K562 (cell line): Measurements from ENCODE around the gene PTGIR. TPM values are rescaled to one million over a fixed set of nuclear protein-coding genes. Genes with fewer than 3 reads are reported as not detected.

ENCODE experiments used
- ATAC-seq: fragments of 200-7000 bp; cut with Tn5 transposase; 3 replicates; pipeline ENCODE4 v1.9.1; 2020; ENCODE audit warnings: moderate library complexity
- BruUV-seq: library from RNA; stranded (reverse); fragments of 400-500 nt; replicated peaks from 2 replicates; lab custom pipeline; 2021; lab: Mats Ljungman, UMichigan
- CTCF ChIA-PET: fragments of 300-600 bp; formaldehyde crosslinking; extraction: SDS; loops from one replicate; lab custom pipeline; 2021; ENCODE audit warnings: low intra/inter-chr PET ratio; lab: Yijun Ruan, JAX
- POLR2A ChIA-PET: fragments of 300-600, 350-650 bp; sonication (Branson Sonifier 250); formaldehyde crosslinking; extraction: SDS; loops from one replicate; lab custom pipeline; 2021; ENCODE audit warnings: antibody characterized with exemption, inconsistent platforms; lab: Yijun Ruan, JAX
- DNase-seq, 4 experiments: peaks; one replicate each; pipeline versions ENCODE4 v3.0.0 to v3.0.0-alpha.2; 2011 to 2018; ENCODE audit warnings: low spot score in 3 of 4, mixed read lengths in 3 of 4; ENCODE audit errors: extremely low read depth in 1 of 4
- FAIRE-seq: peaks from 2 replicates; lab custom pipeline; 2011; peaks lifted over from hg19 to GRCh38; lab: Jason Lieb, UNC
- H2AFZ ChIP-seq: 2 replicates; pipeline ENCODE4 v1.6.0; 2011; ENCODE audit warnings: low read depth, low read length, control low read depth, inconsistent platforms
- H3K27ac ChIP-seq: fragments of 200-600 bp; 3 replicates; pipeline ENCODE4 v1.8.0; 2011; ENCODE audit warnings: low read depth, mild to moderate bottlenecking, control low read depth, inconsistent platforms, low read length, moderate library complexity, mixed read lengths; ENCODE audit errors: extremely low read depth
- H3K27me3 ChIP-seq, 2 experiments: fragments of 300-600 bp in 1 of 2; 2 replicates in 1 of 2; 3 replicates in 1 of 2; pipeline versions ENCODE4 v1.6.0 to v1.8.0; 2011; ENCODE audit warnings: inconsistent platforms in 2 of 2, low read length in 2 of 2, mild to moderate bottlenecking in 1 of 2, mixed read lengths in 1 of 2, moderate library complexity in 1 of 2; ENCODE audit not compliant: control insufficient read depth in 2 of 2, insufficient read depth in 2 of 2
- H3K36me3 ChIP-seq: fragments of 300-600 bp; 3 replicates; pipeline ENCODE4 v1.8.0; 2011; ENCODE audit warnings: mild to moderate bottlenecking, low read length, inconsistent platforms; ENCODE audit not compliant: control insufficient read depth, insufficient read depth
- H3K4me1 ChIP-seq, 2 experiments: fragments of 200-600 bp in 1 of 2; replicated peaks in 1 of 2; 2 replicates in 1 of 2; 3 replicates in 1 of 2; pipeline versions ENCODE4 v1.5.1 to v1.8.0; 2011; ENCODE audit warnings: inconsistent platforms in 2 of 2, low read length in 2 of 2, mild to moderate bottlenecking in 1 of 2, mixed read lengths in 1 of 2, moderate library complexity in 1 of 2; ENCODE audit not compliant: control insufficient read depth in 2 of 2, insufficient read depth in 2 of 2
- H3K4me2 ChIP-seq: 2 replicates; pipeline ENCODE4 v1.6.1; 2011; ENCODE audit warnings: low read length, control low read depth, inconsistent platforms, mixed read lengths; ENCODE audit not compliant: insufficient read depth
- H3K4me3 ChIP-seq: fragments of 200-600 bp; sonication (generic), shearing (Covaris generic); 2 replicates; pipeline ENCODE4 v1.5.1; 2016; ENCODE audit warnings: control low read depth, inconsistent platforms
- H3K79me2 ChIP-seq: fragments of 200-600 bp; 3 replicates; pipeline ENCODE4 v1.8.0; 2011; ENCODE audit warnings: low read length, inconsistent platforms; ENCODE audit not compliant: control insufficient read depth, insufficient read depth
- H3K9ac ChIP-seq, 2 experiments: 2 replicates each; pipeline versions ENCODE4 v1.6.0 to v1.6.1; 2011; ENCODE audit warnings: low read depth in 2 of 2, low read length in 2 of 2, control low read depth in 1 of 2, inconsistent platforms in 1 of 2, mild to moderate bottlenecking in 1 of 2, mixed read lengths in 1 of 2; ENCODE audit not compliant: insufficient read depth in 1 of 2
- H3K9me1 ChIP-seq: one replicate; pipeline ENCODE4 v1.6.0; 2011; ENCODE audit warnings: inconsistent platforms, mild to moderate bottlenecking, low read length, moderate library complexity; ENCODE audit not compliant: control insufficient read depth, insufficient read depth
- H3K9me3 ChIP-seq: replicated peaks from 2 replicates; pipeline ENCODE4 v1.5.1; 2011; ENCODE audit warnings: low read depth, low read length, inconsistent platforms; ENCODE audit not compliant: control insufficient read depth, insufficient read depth
- H4K20me1 ChIP-seq: replicated peaks from 2 replicates; pipeline ENCODE4 v1.6.1; 2011; ENCODE audit warnings: low read length, inconsistent platforms, mixed read lengths; ENCODE audit not compliant: control insufficient read depth, insufficient read depth
- ATF1 ChIP-seq, 2 experiments: fragments of 450-650 bp in 1 of 2; IDR thresholded peaks; 2 replicates each; pipeline ENCODE4 v1.6.1; 2016; ENCODE audit warnings: missing compliant biosample characterization in 1 of 2, missing genetic modification characterization in 1 of 2
- BRF2 ChIP-seq: IDR thresholded peaks from 3 replicates; pipeline ENCODE4 v1.6.1; 2011; ENCODE audit warnings: borderline replicate concordance, mild to moderate bottlenecking; ENCODE audit not compliant: insufficient read length, insufficient read depth
- CC2D1A ChIP-seq: fragments of 450-650 bp; IDR thresholded peaks from 2 replicates; pipeline ENCODE4 v1.6.1; 2017; ENCODE audit warnings: mild to moderate bottlenecking
- CHCHD3 ChIP-seq: fragments of 250-450 bp; sonication (Bioruptor Pico); IDR thresholded peaks from 2 replicates; pipeline ENCODE4 v2.1.2; 2022; ENCODE audit warnings: mild to moderate bottlenecking
- DDX20 ChIP-seq: fragments of 450-650 bp; IDR thresholded peaks from 2 replicates; pipeline ENCODE4 v1.6.1; 2016; ENCODE audit warnings: missing genetic modification characterization, low read depth, mild to moderate bottlenecking, missing compliant biosample characterization, moderate library complexity
- ESRRB ChIP-seq: fragments of 250-450 bp; sonication (Bioruptor Pico); IDR thresholded peaks from 2 replicates; pipeline ENCODE4 v1.5.0; 2020; ENCODE audit warnings: mild to moderate bottlenecking, moderate library complexity, borderline replicate concordance
- ETV6 ChIP-seq, 3 experiments: fragments of 150-350 bp in 1 of 3; sonication (generic) in 1 of 3; formaldehyde crosslinking in 1 of 3; IDR thresholded peaks; 2 replicates each; pipeline versions ENCODE4 v1.6.1 to v1.8.0; 2014 to 2022; ENCODE audit warnings: borderline replicate concordance in 2 of 3, low read depth in 2 of 3, antibody characterized with exemption in 1 of 3, low read length in 1 of 3, mild to moderate bottlenecking in 1 of 3, missing genetic modification reagents in 1 of 3
- HMBOX1 ChIP-seq: sonication (generic); IDR thresholded peaks from 2 replicates; pipeline ENCODE4 v1.6.1; 2016
- KDM4B ChIP-seq, 2 experiments: fragments of 450-650 bp in 1 of 2; sonication (generic) in 1 of 2; IDR thresholded peaks; 2 replicates each; pipeline ENCODE4 v1.6.1; 2016 to 2017; ENCODE audit warnings: borderline replicate concordance in 2 of 2, antibody characterized with exemption in 1 of 2, low read depth in 1 of 2, mild to moderate bottlenecking in 1 of 2
- MCM5 ChIP-seq: fragments of 450-650 bp; IDR thresholded peaks from 2 replicates; pipeline ENCODE4 v1.6.1; 2016; ENCODE audit warnings: low read depth
- NFRKB ChIP-seq: fragments of 450-650 bp; IDR thresholded peaks from 2 replicates; pipeline ENCODE4 v1.6.1; 2016; ENCODE audit warnings: low read depth
- PURB ChIP-seq: sonication (generic); formaldehyde crosslinking; IDR thresholded peaks from 2 replicates; pipeline ENCODE4 v1.9.0; 2021; ENCODE audit warnings: low read depth, mild to moderate bottlenecking, missing genetic modification reagents
- SETDB1 ChIP-seq: IDR thresholded peaks from one replicate; pipeline ENCODE4 v1.6.1; 2012; ENCODE audit warnings: low read length, control low read depth, inconsistent platforms
- SMC3 ChIP-seq: conservative IDR thresholded peaks from 2 replicates; pipeline ENCODE4 v1.6.1; 2011; ENCODE audit warnings: low read depth, low read length, improper control_type of control experiment; ENCODE audit not compliant: insufficient read depth
- TFAM ChIP-seq: fragments of 250-450 bp; sonication (Bioruptor Pico); conservative IDR thresholded peaks from 2 replicates; pipeline ENCODE4 v1.5.0; 2021; ENCODE audit warnings: mild to moderate bottlenecking, moderate library complexity
- ZNF436 ChIP-seq: fragments of 250-450, 450-650 bp; sonication (Bioruptor Pico); formaldehyde crosslinking; IDR thresholded peaks from 2 replicates; pipeline ENCODE4 v1.7.0; 2020; ENCODE audit warnings: mild to moderate bottlenecking
- ZNF785 ChIP-seq: fragments of 250-450 bp; sonication (Bioruptor Pico); IDR thresholded peaks from 2 replicates; pipeline ENCODE4 v1.4.0; 2020; ENCODE audit warnings: mild to moderate bottlenecking
- WGBS: fragments of 100-300 bp; shearing (Covaris generic); methylation state at CpG from one replicate; pipeline ENCODE4 v1.1.6; 2016; ENCODE audit warnings: low coverage, mixed read lengths; ENCODE audit not compliant: insufficient coverage; ENCODE audit errors: missing lambda C conversion rate; 5-methylcytosine and 5-hydroxymethylcytosine counted together
- in situ Hi-C: fragments of 300-500 bp; cut with MboI; formaldehyde crosslinking; loops from 4 replicates; pipeline ENCODE4 v1.15.0; 2018; ENCODE audit warnings: inconsistent platforms, mixed read lengths
- intact Hi-C: fragments of 100-400 bp; cut with micrococcal nuclease; formaldehyde crosslinking; loops from 2 replicates; pipeline ENCODE4 v1.14.2; 2022
- polyA plus RNA-seq, 8 experiments: library from polyadenylated mRNA; depleted of rRNA in 4 of 8; stranded (reverse) in 5 of 8; unstranded in 3 of 8; fragments of >200 nt; fragmentation: Nextera tagmentation in 2 of 8; fragmentation: Illumina TruSeq in 1 of 8; extraction: Ambion mirVana in 2 of 8; extraction: Trizol in 1 of 8; gene quantifications; 2 replicates each; pipeline versions ENCODE4 v1.2.1 to v1.2.3, GENCODE V29; 2011 to 2014; ENCODE audit warnings: inconsistent platforms in 1 of 8, missing spikeins in 1 of 8
- total RNA-seq, 7 experiments: library from RNA; depleted of rRNA in 6 of 7; stranded (reverse); fragments of >200 nt in 6 of 7; fragmentation: Illumina TruSeq in 2 of 7; extraction: Trizol in 2 of 7; gene quantifications; 2 replicates each; pipeline versions ENCODE4 v1.2.1 to v1.2.3, GENCODE V29; 2011 to 2021; ENCODE audit warnings: low replicate concordance in 1 of 7
- TF ChIP-seq, protein P1 (sequence below): IDR thresholded peaks from 2 replicates; pipeline ENCODE4 v1.6.1; 2016; ENCODE audit warnings: missing genetic modification characterization, missing compliant biosample characterization

PTGIR gene
- total and polyA plus RNA-seq, 9 of the 15 experiments (the other 6 are each of a cell fraction or from before 2014, with no cell fraction given): 0.11 to 3.4 (median 1.1) TPM; not detected in 1

DNA sequence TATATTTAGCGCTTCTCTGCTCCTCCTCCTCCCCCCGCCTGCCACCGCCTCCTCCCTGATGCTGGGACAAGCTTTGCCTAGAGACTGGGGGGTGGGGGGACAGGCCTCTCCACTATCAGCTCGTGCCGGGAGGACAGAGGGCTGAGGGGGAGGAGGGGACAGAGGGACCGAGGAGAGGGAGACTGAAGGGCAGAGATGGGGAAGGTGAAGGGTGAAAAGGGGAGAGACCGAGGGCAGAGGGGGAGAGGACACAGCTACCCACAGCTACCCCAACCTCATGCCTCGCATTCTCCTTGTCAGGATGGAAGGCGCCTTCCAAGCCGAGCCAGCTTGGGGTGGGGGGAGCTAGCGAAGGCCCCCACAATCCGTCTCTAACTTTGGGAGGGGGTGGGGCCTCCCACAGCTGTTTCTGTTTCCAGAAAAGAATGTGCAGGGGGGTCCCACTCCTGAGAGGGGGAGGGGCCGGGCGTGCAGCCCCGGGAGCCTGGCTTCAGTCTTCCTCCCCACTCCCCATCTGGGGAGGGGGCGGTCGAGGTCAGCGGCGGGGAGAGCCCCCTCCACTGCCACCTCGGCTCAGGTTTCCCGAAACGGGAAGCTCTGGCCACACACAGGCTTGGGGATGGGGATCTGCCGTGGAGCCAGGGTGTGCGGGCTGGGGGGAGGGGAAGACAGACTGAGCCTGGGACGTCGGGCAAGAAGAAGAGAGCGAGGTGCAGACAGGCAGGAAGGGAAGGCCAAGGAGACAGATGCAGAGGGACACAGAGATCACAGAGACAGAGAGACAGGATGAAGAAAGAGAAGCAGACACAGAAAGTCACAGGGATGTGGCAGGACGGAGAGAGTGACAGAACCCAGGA is 34.5 kb upstream of the PTGIR start:
- Histone ChIP-seq H4K20me1 (no peaks in the 10 kb centered on the region), H3K9ac (peak overlapping the region; percentile 32 to 83; a peak in 3 of 4 replicates), H3K27me3 (no peaks in the 10 kb centered on the region), H3K9me3 (no peaks in the 10 kb centered on the region), H3K79me2 (no peaks in the 10 kb centered on the region), H3K36me3 (no peaks in the 10 kb centered on the region), H3K4me2 (peak overlapping the region; percentile 80), H3K4me3 (peak overlapping the region; percentile 54), H2AFZ (peak overlapping the region; percentile 75), H3K27ac (peak overlapping the region; percentile 54; the same call in 2 of the 3 replicates), H3K4me1 (peaks cover 27 to 30% of the 10 kb centered on the region in 2 experiments), H3K9me1 (no peaks in the 10 kb centered on the region)
- ChIA-PET POLR2A (interaction anchor here (0.9 kb wide), 1 partner anchor 297 kb away, joined by 3 read pairs; no protein-coding TSS in a partner anchor), CTCF (no interaction called here)
- 2% methylated on average over 15 of the region's 28 CpGs for WGBS
- intact Hi-C loops (no loop called here), in situ Hi-C loops (loop anchor here (5.0 kb wide), 1 partner anchor 47 kb away; no protein-coding TSS in a partner anchor)
- BruUV-seq: no TSS peak
- FAIRE-seq: peak; percentile 84
- peak; percentile 88 to 92 (median 91) for DNase-seq
- peak; percentile 42 for ATAC-seq
- TF ChIP-seq ESRRB (CRISPR knock-in tag) (no peak), HMBOX1 (no peak), SETDB1 (no peak), ZNF436 (CRISPR knock-in tag) (no peak), PURB (CRISPR knock-in tag) (no peak), TFAM (CRISPR knock-in tag) (no peak), DDX20 (tag) (no peak), ETV6 (IDR thresholded peaks at IDR 0.05; ENCODE audit: borderline replicate concordance in 1 of 2, low read depth in 2 of 2, low read length in 1 of 2) (no peak), ETV6 (CRISPR knock-in tag; IDR thresholded peaks at IDR 0.05; ENCODE audit: borderline replicate concordance) (no peak), ZNF785 (CRISPR knock-in tag) (no peak), CC2D1A (no peak), KDM4B (IDR thresholded peaks at IDR 0.05; ENCODE audit: borderline replicate concordance in 2 of 2, low read depth in 1 of 2) (no peak), NFRKB (no peak), CHCHD3 (no peak), ATF1 (CRISPR knock-in tag; IDR thresholded peaks at IDR 0.05) (no peak), ATF1 (tag; IDR thresholded peaks at IDR 0.05) (no peak), BRF2 (no peak), SMC3 (no peak), MCM5 (no peak)
- TF ChIP-seq, protein P1, sequence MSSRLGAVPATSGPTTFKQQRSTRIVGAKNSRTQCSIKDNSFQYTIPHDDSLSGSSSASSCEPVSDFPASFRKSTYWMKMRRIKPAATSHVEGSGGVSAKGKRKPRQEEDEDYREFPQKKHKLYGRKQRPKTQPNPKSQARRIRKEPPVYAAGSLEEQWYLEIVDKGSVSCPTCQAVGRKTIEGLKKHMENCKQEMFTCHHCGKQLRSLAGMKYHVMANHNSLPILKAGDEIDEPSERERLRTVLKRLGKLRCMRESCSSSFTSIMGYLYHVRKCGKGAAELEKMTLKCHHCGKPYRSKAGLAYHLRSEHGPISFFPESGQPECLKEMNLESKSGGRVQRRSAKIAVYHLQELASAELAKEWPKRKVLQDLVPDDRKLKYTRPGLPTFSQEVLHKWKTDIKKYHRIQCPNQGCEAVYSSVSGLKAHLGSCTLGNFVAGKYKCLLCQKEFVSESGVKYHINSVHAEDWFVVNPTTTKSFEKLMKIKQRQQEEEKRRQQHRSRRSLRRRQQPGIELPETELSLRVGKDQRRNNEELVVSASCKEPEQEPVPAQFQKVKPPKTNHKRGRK: no peak
